GM18867 (cell line): ENCODE results near the gene DALRD3.

Experiments
- ATAC-seq: cut with Tn5 transposase; IDR thresholded peaks from one replicate; pipeline ENCODE4 v1.9.1; 2021; ENCODE audit warnings: mild to moderate bottlenecking, moderate library complexity; ENCODE audit not compliant: unreplicated experiment

The DALRD3 gene

GRCh38 chr3:49006408-49007067 lies 11.8 kb downstream of the DALRD3 start:
- ATAC-seq = no peak

- no peak for ATAC-seq
Observed at GRCh38 chr3:49005998-49006397, 12.4 kb downstream of the DALRD3 start.

GRCh38 chr3:49005303-49005680 lies 13.1 kb downstream of the DALRD3 start:
- no peak for ATAC-seq

GRCh38 chr3:49004352-49005302 lies 13.8 kb downstream of the DALRD3 start:
- ATAC-seq = no peak

- ATAC-seq = no peak
Observed at GRCh38 chr3:49001155-49001554, 17.2 kb downstream of the DALRD3 start.

- ATAC-seq = no peak
Observed at GRCh38 chr3:48999085-48999858, 19.1 kb downstream of the DALRD3 start.

GRCh38 chr3:48997714-48998637 lies 20.4 kb downstream of the DALRD3 start:
- ATAC-seq = no peak

GRCh38 chr3:48997102-48997635 lies 21.2 kb downstream of the DALRD3 start:
- ATAC-seq = no peak

GRCh38 chr3:48996640-48997039 lies 21.7 kb downstream of the DALRD3 start:
- no peak for ATAC-seq

GRCh38 chr3:48993834-48994233 lies 24.5 kb downstream of the DALRD3 start:
- ATAC-seq = no peak

- no peak for ATAC-seq
Observed at GRCh38 chr3:48991851-48992545, 26.4 kb downstream of the DALRD3 start.

GRCh38 chr3:48990636-48991469 lies 27.5 kb downstream of the DALRD3 start:
- ATAC-seq = peak; percentile 18

- peak; percentile 59 for ATAC-seq
Observed at GRCh38 chr3:48989796-48990635, 28.4 kb downstream of the DALRD3 start, which contains the start of gene P4HTM. P4HTM (plus strand) TSS chr3:48990241; CDS start chr3:48990257, 16 bp downstream.

- ATAC-seq = no peak
Observed at GRCh38 chr3:48989126-48989795, 29.1 kb downstream of the DALRD3 start.

- ATAC-seq = no peak
Observed at GRCh38 chr3:48985831-48986376, 32.5 kb downstream of the DALRD3 start.

- ATAC-seq = no peak
Observed at GRCh38 chr3:48984663-48985062, 33.7 kb downstream of the DALRD3 start.

- ATAC-seq = no peak
Observed at GRCh38 chr3:48983096-48983495, 35.3 kb downstream of the DALRD3 start.
